ENCODE measurements around the gene MOB3B.

GRCh38 chr9:27282269-27282668, 247.3 kb downstream of the MOB3B start:
- no peak for TF ChIP-seq CTCF (IDR thresholded peaks at IDR 0.05)
- no peak for TF ChIP-seq POLR2A (IDR thresholded peaks at IDR 0.05)
- no peak for TF ChIP-seq POLR2AphosphoS5 (IDR thresholded peaks at IDR 0.05; ENCODE audit: insufficient read depth in 1 of 2, low read depth in 1 of 2)

All from vagina (tissue), 2 donors.